GM12865 (cell line): ENCODE results near the gene GALNT18.

Source experiments
- DNase-seq: peaks from one replicate; pipeline ENCODE4 v3.0.0; 2010; ENCODE audit warnings: low read depth
- H3K4me3 ChIP-seq: 2 replicates; pipeline ENCODE4 v1.5.1; 2011; ENCODE audit warnings: mild to moderate bottlenecking, low read depth, low read length, control low read depth
- TF ChIP-seq, protein P1 (sequence below): IDR thresholded peaks from 2 replicates; pipeline ENCODE4 v1.5.1; 2011; ENCODE audit warnings: low read length, control low read depth, low read depth, inconsistent platforms; ENCODE audit not compliant: insufficient read depth; ENCODE audit errors: missing control alignments

GALNT18 gene

DNA sequence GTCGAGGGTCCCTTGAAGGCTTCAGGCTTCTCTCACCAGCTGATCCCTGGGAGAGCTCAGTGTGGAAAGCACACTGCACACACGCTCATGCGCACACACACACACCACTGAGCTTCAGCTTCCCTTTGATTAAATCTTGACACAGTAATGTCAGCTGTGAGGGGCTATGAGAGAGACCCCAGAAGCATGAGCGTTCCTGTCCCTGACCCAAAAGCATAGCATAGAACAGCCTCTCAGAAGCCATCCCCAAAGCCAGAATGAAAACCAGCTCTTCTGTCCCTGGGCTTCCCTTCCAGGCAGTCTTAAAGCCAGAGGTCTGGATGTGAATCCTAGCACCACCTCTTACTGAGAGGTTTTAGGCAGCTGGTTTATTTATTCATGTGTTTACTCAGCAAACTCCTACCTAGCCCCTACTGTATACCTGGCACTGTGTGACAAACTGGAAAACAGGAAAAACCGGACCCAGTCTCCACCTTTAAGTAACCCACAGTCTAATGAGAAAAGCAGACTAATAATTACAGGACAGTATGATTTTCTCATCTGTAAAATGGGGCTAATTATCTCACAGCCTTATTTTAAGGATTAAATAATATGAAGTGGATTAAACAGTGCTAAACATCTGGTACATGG, 15.9 kb downstream of the GALNT18 start:
- no peak overlapping the region for H3K4me3 ChIP-seq
- TF ChIP-seq, protein P1, sequence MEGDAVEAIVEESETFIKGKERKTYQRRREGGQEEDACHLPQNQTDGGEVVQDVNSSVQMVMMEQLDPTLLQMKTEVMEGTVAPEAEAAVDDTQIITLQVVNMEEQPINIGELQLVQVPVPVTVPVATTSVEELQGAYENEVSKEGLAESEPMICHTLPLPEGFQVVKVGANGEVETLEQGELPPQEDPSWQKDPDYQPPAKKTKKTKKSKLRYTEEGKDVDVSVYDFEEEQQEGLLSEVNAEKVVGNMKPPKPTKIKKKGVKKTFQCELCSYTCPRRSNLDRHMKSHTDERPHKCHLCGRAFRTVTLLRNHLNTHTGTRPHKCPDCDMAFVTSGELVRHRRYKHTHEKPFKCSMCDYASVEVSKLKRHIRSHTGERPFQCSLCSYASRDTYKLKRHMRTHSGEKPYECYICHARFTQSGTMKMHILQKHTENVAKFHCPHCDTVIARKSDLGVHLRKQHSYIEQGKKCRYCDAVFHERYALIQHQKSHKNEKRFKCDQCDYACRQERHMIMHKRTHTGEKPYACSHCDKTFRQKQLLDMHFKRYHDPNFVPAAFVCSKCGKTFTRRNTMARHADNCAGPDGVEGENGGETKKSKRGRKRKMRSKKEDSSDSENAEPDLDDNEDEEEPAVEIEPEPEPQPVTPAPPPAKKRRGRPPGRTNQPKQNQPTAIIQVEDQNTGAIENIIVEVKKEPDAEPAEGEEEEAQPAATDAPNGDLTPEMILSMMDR, result no peak
- no peak for DNase-seq

DNA sequence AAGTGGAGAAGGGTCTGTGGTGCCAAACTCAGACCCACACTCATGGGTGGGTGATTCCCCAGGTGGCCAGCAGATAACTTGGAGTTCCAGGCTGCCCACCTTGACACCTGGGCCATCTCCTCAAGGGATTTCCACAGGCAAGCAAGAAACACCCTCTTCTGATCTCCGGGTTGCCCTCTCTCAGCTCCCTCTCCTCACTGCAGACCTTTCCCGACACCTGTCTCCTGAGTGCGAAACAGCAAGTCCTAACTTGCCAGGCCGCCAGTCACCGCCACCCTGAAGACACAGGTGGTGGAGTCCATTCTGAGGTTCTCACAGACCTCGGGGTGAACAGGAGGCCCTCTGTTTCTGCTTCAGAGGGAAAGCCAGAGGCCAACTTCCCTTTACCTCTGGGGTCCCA, 16.6 kb downstream of the GALNT18 start:
- DNase-seq, result no peak
- H3K4me3 ChIP-seq, result no peak overlapping the region
- TF ChIP-seq, protein P1, result no peak

GRCh38 chr11:11604370-11604990, 17.3 kb downstream of the GALNT18 start:
- H3K4me3 ChIP-seq, result no peak overlapping the region
- TF ChIP-seq, protein P1, result no peak
- DNase-seq, result no peak

- no peak overlapping the region for H3K4me3 ChIP-seq
- TF ChIP-seq, protein P1, result no peak
- DNase-seq, result no peak
These were observed 19.8 kb downstream of the GALNT18 start for GRCh38 chr11:11602011-11602410.

GRCh38 chr11:11600288-11600687, 21.5 kb downstream of the GALNT18 start:
- DNase-seq, result no peak
- TF ChIP-seq, protein P1, result no peak
- no peak overlapping the region for H3K4me3 ChIP-seq

GRCh38 chr11:11598243-11598642, 23.6 kb downstream of the GALNT18 start:
- TF ChIP-seq, protein P1, result no peak
- H3K4me3 ChIP-seq, result no peak overlapping the region
- no peak for DNase-seq

DNA sequence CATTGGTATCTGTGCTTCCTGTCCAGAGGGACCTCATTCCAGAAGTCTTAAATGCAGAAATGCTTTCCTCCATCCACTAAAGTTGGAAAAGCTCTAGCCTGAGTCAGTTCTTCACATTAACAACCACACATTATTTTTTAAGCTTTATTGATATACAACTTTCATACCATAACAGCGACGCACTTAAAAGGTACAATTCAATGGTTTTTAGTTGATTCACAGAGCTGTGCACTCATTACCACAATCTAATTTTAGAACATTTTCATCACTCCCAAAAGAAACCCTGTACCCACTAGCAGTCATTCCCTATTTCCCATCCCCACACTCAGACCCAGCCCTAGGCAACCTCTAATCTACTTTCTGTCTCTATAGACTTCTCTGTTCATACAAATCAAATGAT, 27.6 kb downstream of the GALNT18 start:
- DNase-seq, result no peak
- no peak overlapping the region for H3K4me3 ChIP-seq
- TF ChIP-seq, protein P1, result no peak
